ENCODE data around the gene NOL4L.

- no peak for TF ChIP-seq CTCF (IDR thresholded peaks at IDR 0.05)
- TF ChIP-seq POLR2A (IDR thresholded peaks at IDR 0.05), result no peak
- no peak for TF ChIP-seq POLR2AphosphoS5 (IDR thresholded peaks at IDR 0.05)
Observed at GRCh38 chr20:32581839-32582658, 3.1 kb downstream of the NOL4L start.
